ENCODE data around the gene SP140.

GRCh38 chr2:230318190-230319121, 92.9 kb downstream of the SP140 start:
- TF ChIP-seq SUZ12 (IDR thresholded peaks at IDR 0.05; ENCODE audit: extremely low read depth, insufficient read depth, insufficient read length) (no peak), ZNF274 (IDR thresholded peaks at IDR 0.05; ENCODE audit: low read depth, low read length) (no peak)

Measured in NT2/D1 (cell line).